D721Med (cell line): Measurements from ENCODE around the gene TENM4.

Experiments used
- DNase-seq: peaks from one replicate; pipeline ENCODE4 v3.0.0; 2011; ENCODE audit warnings: low spot score; ENCODE audit not compliant: insufficient read length
- FAIRE-seq: peaks from 2 replicates; lab custom pipeline; 2011; peaks lifted over from hg19 to GRCh38; lab: Jason Lieb, UNC
- CTCF ChIP-seq: IDR thresholded peaks from 2 replicates; pipeline ENCODE4 v1.5.1; 2012; ENCODE audit warnings: mild to moderate bottlenecking, control low read depth; ENCODE audit not compliant: insufficient read depth; ENCODE audit errors: missing control alignments

The TENM4 gene

GRCh38 chr11:78926633-78927338 is 514.0 kb downstream of the TENM4 start:
- TF ChIP-seq CTCF: no peak
- FAIRE-seq: no peak

GRCh38 chr11:78925387-78925786 is 515.4 kb downstream of the TENM4 start:
- no peak for TF ChIP-seq CTCF

More at GRCh38 chr11:78926633-78927338, 514.0 kb downstream of the TENM4 start:
- DNase-seq: no peak

GRCh38 chr11:78922859-78923625 is 517.8 kb downstream of the TENM4 start:
- TF ChIP-seq CTCF: no peak
- DNase-seq (no peak), FAIRE-seq (no peak)

More at GRCh38 chr11:78925387-78925786, 515.4 kb downstream of the TENM4 start:
- DNase-seq (no peak), FAIRE-seq (no peak)

GRCh38 chr11:78921509-78921908 is 519.3 kb downstream of the TENM4 start:
- TF ChIP-seq CTCF: no peak
- no peak for DNase-seq
- no peak for FAIRE-seq

GRCh38 chr11:78920329-78920728 is 520.5 kb downstream of the TENM4 start:
- FAIRE-seq (no peak), DNase-seq (no peak)
- TF ChIP-seq CTCF: no peak

GRCh38 chr11:78916759-78917158 is 524.1 kb downstream of the TENM4 start:
- DNase-seq: no peak
- FAIRE-seq: no peak
- peak; percentile 17 for TF ChIP-seq CTCF

- FAIRE-seq (no peak), DNase-seq (no peak)
- no peak for TF ChIP-seq CTCF
These were observed 526.3 kb downstream of the TENM4 start for GRCh38 chr11:78914503-78914902.
